CD4-positive, alpha-beta T cell treated with Interleukin-1 beta for 1 hour (primary cell): ENCODE measurements around the gene PHACTR3.
"Not testable (repeated sequence)": the region's sequence is repeated elsewhere in the genome, so short reads cannot be mapped to it uniquely, and the experiment has no call there.

ENCODE experiments used
- DNase-seq, 2 donors: peaks; one replicate each; pipeline ENCODE4 v3.0.0-alpha.2; 2020 to 2022

The PHACTR3 gene

DNA sequence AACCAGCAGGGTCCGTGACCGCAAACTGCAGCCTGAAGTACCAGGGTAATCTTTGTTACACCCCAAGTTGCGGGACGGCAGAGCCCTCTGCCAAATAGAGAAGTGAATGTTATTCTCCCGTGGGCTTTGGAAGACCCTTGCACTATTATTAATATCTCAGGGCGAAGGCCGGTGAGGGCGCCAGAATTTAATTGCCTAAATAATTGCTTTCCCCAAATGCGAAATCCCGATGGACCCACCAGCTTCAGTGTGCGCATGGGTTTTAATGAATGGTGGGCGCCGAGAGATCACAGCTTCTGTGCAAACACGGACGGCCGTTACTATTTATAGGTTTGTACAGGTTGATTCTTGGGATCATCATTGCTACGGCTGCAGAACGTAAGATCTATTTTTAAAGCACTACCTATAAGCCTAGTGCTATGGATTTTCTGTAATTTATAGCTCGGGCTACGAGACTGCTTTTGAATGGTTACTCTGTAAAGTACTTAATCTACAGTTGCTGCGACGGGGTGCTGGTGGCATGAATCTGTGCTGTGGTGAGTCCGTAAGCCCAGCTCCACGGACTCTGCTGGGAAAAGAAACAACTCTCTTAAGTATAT is 15.2 kb upstream of the PHACTR3 start:
- DNase-seq: no peak

DNA sequence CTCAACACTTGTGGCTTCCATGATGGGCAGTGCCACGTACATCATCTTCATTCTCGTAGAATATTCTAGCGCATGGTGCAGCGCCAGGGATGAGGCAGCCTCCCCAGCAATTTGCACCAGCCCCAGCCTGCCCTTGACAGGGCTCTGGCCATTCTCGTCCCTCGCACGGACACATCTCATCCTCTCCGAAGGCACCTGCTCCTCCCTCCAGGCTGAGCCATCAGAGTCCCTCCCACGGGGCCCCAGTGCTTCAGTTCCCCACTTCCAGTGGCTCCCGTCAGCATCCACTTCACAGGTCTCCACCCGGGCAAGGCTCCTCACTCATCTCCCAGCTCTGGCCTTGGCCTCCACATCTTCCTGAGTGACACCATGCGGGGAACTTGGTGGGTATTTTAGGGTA is 13.3 kb upstream of the PHACTR3 start:
- no peak for DNase-seq

DNA sequence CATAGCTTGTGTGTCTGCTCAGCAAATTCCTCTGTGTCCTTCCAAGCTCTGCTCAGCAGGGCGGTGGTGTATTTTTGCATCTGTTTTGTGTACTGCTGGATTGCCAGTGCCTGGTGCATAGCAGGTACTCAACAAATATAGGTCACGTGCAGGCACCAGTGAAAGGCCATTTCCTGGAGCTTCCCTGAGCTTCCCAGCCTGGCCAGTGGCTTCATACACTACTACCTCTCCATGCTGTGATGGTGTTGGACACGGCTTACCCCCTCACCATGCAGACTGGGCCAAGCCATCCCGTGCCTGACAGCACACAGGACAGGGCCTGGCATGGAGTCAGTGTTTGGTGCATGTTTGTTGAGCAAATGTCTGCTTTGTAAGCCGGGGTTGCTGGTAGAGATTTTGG is 7.7 kb upstream of the PHACTR3 start:
- no peak for DNase-seq

- DNase-seq: no peak
Observed at GRCh38 chr20:59597240-59597639, 7.1 kb upstream of the PHACTR3 start.

DNA sequence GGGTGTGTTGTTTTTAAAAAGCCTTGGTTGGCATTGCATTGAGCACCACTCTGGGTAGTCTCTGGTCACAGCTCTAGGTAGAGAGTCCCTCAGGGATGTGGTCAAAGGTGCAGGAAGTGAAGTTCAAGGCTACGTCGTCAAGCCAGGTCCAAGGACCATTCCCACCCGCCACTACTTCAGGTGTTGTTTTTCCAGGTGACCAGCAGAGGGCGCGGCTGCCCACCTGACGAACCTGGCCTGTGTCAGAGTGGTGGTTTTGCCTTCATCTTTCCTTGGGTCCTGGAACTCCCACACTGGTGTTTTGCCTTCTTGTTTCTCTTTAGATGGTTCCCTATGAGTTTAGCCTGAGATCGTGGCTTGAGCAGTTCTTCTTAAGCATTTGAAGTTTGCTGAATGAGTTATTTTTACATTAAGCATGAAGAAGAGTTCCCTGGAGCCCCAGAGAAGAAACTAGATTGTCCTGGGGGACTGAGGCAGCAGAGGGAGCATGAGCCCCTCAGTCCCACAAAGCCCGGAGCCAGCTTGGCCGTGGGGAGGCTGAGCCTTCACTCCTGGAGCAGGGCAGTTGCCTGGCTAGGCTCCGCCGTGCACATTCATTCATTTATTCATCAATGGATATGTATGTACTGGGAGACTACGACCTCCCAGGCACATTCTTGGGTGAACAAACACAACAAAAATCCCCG is 5.6 kb upstream of the PHACTR3 start:
- DNase-seq: peak; percentile 3 to 6

DNA sequence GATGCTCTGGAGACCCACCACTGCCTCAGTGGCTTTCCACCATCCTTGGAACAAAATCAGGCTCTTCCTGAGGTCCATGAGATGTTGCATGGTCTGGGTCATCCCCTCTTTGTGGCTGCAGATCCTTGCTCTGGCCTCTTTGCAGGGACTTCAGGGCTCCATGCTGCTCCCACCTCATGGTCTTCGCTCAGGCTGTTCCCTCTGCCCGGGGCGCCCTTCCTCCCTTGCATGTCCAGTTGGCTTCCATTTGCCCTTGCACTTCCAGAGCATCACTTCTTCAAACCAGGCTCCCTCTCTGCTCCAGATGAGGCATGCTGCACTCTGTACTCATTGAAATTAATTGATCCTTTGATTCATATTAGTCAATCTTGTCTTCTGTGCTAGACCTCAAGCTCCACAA is 4.4 kb upstream of the PHACTR3 start:
- DNase-seq: no peak

DNA sequence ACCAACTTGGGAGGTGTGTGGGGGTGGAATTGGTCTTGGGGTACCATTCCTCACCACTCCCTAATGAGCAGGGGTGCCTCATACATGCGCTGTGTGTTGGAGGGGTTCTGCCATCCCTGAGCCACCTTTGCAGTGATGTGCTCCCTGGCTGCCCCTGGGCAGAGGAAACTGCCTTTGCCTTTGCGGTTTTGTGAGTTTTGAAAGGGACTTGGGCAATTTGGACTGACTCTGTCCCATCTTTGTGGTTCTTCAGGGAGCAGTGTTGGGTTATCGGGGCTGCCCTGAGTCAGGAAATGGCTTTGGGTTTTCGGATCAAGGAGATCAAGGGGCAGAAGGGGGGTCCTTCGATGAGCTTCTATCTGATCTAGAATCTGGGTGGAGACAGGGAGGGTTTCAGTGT is 3.9 kb upstream of the PHACTR3 start:
- DNase-seq: no peak

DNA sequence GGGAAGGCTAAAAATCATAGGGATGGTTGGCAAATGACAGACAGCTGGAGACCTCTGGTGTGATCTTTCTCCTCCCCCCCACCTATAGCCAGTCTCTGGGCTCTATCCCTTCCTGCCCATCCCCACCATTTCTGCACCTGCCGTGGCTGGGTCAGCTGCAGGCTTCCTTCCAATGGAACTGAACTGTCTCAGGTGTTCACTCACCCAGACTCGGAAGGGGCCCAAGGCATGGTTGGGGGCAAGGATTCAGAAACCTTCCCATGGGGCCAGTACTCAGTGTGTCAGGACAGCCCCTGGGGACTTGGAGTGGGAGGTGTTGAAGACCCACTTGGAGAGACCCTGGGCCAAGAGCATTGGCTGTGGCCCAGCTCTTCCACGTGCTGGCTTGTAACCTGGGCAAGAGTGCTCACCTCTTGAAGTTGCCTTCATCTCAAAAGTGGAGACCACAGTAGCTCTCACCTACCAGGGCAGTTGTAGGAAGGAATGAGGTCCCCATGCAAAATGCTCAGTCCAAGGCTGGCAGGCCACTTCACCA is 1.7 kb upstream of the PHACTR3 start:
- no peak for DNase-seq

DNA sequence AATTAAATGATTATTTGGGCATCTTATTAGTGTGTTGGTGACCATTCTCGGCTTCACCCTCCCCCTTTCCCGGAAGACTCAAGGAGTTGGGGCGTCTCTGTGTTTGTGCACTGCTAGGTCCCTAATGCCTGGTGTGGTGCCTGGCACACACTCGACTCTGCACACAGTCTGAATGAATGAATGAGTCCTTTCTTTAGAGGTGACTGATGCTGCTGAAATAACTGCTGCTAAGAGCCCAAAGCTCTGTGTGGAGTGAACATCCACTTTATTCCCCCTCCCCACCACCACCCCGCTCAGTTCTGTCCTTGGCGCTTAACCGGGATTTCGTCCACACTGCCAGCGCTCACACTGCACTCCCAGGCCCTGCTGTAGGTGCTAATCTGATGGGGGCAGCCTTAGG is 1.2 kb upstream of the PHACTR3 start:
- no peak for DNase-seq

- DNase-seq: no peak
Observed at GRCh38 chr20:59604741-59605600, 631 bp downstream of the PHACTR3 start.

DNA sequence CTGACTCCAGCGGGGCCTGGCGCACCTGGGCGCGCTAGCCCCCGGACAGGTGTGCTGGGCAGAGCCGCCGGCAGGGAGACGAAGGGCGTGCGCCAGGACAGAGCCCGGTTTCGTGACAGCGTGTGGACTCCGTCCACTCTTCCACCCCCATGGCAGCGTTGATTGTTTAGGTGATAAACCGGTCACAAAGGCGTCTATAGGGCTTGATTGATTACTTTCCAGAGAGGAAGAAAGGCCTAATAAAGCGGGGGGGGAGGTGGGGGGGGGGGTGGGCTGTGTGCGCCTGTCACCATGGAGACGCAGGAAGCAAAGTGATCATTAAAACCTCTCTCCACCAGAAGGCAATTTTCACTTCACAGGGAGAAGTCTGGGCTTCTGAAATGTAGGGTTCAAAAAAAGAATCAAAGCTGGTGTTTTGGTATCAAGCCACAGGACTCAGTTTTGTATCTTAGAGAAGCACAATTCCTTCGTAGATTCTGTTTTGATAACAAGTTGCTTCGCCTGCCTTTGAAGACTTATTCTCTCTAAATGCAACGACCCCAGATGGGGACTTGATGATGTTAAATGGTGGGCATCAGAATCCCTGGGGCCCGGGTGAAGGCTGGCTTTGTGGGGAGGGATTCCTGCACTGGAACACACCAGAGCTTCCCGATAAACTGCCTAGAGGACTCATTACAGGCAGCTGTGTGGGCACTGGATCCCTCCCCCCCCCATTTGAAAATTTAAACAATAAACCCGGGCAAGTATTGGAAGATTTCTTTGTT is 1.4 kb downstream of the PHACTR3 start:
- DNase-seq: no peak

DNA sequence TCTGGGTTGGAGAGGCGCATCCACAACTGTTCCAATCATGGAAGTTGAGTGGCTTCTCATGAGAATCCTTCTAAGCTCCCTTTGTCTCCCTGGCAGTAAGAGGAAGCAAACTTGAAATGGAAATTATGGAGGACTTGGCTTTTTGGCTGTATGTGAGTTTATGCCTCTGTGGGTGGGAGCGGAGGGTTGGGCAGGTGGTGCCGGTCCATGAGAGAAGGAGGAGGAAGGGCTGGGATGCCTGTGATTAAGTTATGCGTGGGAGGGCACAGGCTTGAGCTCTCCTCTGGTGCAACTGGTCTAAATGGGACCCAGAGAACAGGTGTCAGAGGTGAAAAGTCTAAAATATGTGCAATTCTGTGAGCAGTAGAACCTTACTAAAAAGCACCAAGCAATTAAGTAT is 2.2 kb downstream of the PHACTR3 start:
- no peak for DNase-seq

DNA sequence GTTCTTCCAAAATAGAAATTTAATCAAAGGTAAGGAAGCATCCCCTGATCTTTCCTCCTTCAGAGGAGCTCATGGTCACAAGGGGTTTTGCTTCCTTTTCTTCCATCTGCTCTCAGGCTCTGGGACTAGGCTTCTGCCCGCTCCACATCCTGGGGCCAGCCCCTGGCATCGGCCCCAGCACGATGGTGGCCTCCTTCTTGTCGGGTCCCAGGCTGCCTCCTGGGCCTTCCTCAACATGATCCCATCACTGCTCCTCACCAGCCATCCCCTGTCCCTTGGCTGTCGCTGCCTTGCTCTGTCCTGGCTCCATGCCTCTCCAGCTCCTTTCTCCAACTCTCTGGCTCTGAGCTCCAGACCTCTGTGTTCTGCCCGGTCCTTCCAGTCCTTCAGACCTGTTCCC is 4.1 kb downstream of the PHACTR3 start:
- no peak for DNase-seq

GRCh38 chr20:59608871-59609270 is 4.5 kb downstream of the PHACTR3 start:
- no peak for DNase-seq

GRCh38 chr20:59611286-59611685 is 6.9 kb downstream of the PHACTR3 start:
- DNase-seq: no peak

GRCh38 chr20:59613861-59614260 is 9.5 kb downstream of the PHACTR3 start:
- no peak for DNase-seq

GRCh38 chr20:59614714-59615113 is 10.4 kb downstream of the PHACTR3 start:
- DNase-seq: no peak

GRCh38 chr20:59616306-59616705 is 12.0 kb downstream of the PHACTR3 start:
- no peak for DNase-seq

DNA sequence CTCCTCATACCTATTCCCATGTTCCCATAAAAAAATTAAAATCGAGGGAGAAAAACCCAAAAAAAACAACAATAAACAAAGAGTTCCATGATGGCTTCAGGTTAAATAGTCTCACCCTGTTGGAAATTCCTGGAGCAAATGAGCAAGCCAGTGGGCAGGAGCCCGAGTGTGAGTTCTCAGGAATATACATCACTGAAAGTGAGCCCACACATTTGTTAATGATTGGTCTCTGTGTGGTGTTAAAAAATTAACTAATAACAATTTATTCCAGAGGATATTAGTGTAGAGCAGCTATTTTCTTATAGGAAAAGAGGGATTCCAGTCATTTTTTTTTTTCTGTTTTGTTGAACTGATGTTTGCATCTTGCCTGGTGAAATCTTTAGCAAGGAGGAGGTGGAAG is 12.9 kb downstream of the PHACTR3 start:
- no peak for DNase-seq

- DNase-seq: no peak
Observed at GRCh38 chr20:59618131-59618530, 13.8 kb downstream of the PHACTR3 start.

- not testable (repeated sequence) for DNase-seq
Observed at GRCh38 chr20:59618585-59618984, 14.2 kb downstream of the PHACTR3 start.

GRCh38 chr20:59620860-59621505 is 16.6 kb downstream of the PHACTR3 start:
- no peak for DNase-seq
